ENCODE data around the gene RDH8. TPM values are rescaled to one million over a fixed set of nuclear protein-coding genes. Genes with fewer than 3 reads are reported as not detected.
A peak's percentile ranks its signal among the peaks of the same experiment; 100 is the strongest.
"Not testable (repeated sequence)": the region's sequence is repeated elsewhere in the genome, so short reads cannot be mapped to it uniquely, and the experiment has no call there.

The RDH8 gene
- total RNA-seq, 2 experiments from 2014 or later, result not detected

- no peak overlapping the region for H3K27ac Mint-ChIP-seq
- DNase-seq, result no peak
- H3K9me3 Mint-ChIP-seq, result no peaks in the 10 kb centered on the region
- peaks cover 1% of the 10 kb centered on the region for H3K36me3 Mint-ChIP-seq
- H3K4me1 Mint-ChIP-seq, result peaks cover 9% of the 10 kb centered on the region
- no peak overlapping the region for H3K4me3 Mint-ChIP-seq
- H3K27me3 Mint-ChIP-seq, result peaks cover 64% of the 10 kb centered on the region
Observed at GRCh38 chr19:10011974-10012373, 1.3 kb upstream of the RDH8 start.

- Mint-ChIP-seq H3K4me3 (no peak overlapping the region), H3K4me1 (peaks cover 4% of the 10 kb centered on the region), H3K27me3 (peaks cover 48% of the 10 kb centered on the region), H3K36me3 (no peaks in the 10 kb centered on the region), H3K27ac (no peak overlapping the region), H3K9me3 (no peaks in the 10 kb centered on the region)
- no peak for DNase-seq
Observed at GRCh38 chr19:10013834-10014618, 743 bp downstream of the RDH8 start.

- Mint-ChIP-seq H3K27me3 (peaks cover 22% of the 10 kb centered on the region), H3K36me3 (no peaks in the 10 kb centered on the region), H3K9me3 (no peaks in the 10 kb centered on the region), H3K4me3 (no peak overlapping the region), H3K27ac (no peak overlapping the region), H3K4me1 (no peaks in the 10 kb centered on the region)
- no peak for DNase-seq
Observed at GRCh38 chr19:10018263-10018662, 5.0 kb downstream of the RDH8 start.

- H3K4me3 Mint-ChIP-seq, result no peak overlapping the region
- no peaks in the 10 kb centered on the region for H3K9me3 Mint-ChIP-seq
- H3K4me1 Mint-ChIP-seq, result no peaks in the 10 kb centered on the region
- no peak overlapping the region for H3K27ac Mint-ChIP-seq
- H3K27me3 Mint-ChIP-seq, result peaks cover 17% of the 10 kb centered on the region
- no peaks in the 10 kb centered on the region for H3K36me3 Mint-ChIP-seq
- no peak for DNase-seq
Observed at GRCh38 chr19:10018786-10019185, 5.5 kb downstream of the RDH8 start.

- Mint-ChIP-seq H3K36me3 (no peaks in the 10 kb centered on the region), H3K4me1 (no peaks in the 10 kb centered on the region), H3K27me3 (peaks cover 13% of the 10 kb centered on the region), H3K4me3 (no peak overlapping the region), H3K9me3 (no peaks in the 10 kb centered on the region), H3K27ac (no peak overlapping the region)
- DNase-seq, result no peak
Observed at GRCh38 chr19:10019246-10019645, 6.0 kb downstream of the RDH8 start.

GRCh38 chr19:10020851-10021250, 7.6 kb downstream of the RDH8 start:
- Mint-ChIP-seq H3K27me3 (peaks cover 13% of the 10 kb centered on the region), H3K4me3 (no peak overlapping the region), H3K4me1 (no peaks in the 10 kb centered on the region), H3K27ac (no peak overlapping the region), H3K9me3 (no peaks in the 10 kb centered on the region), H3K36me3 (no peaks in the 10 kb centered on the region)
- DNase-seq, result no peak

- Mint-ChIP-seq H3K9me3 (no peaks in the 10 kb centered on the region), H3K27me3 (peaks cover 18% of the 10 kb centered on the region), H3K4me3 (no peak overlapping the region), H3K4me1 (no peaks in the 10 kb centered on the region), H3K27ac (no peak overlapping the region), H3K36me3 (no peaks in the 10 kb centered on the region)
- DNase-seq, result no peak
Observed at GRCh38 chr19:10021446-10021845, 8.2 kb downstream of the RDH8 start.

- Mint-ChIP-seq H3K27ac (no peak overlapping the region), H3K4me3 (no peak overlapping the region), H3K4me1 (no peaks in the 10 kb centered on the region), H3K36me3 (no peaks in the 10 kb centered on the region), H3K27me3 (peaks cover 20% of the 10 kb centered on the region), H3K9me3 (no peaks in the 10 kb centered on the region)
- no peak for DNase-seq
Observed at GRCh38 chr19:10021863-10022262, 8.6 kb downstream of the RDH8 start.

GRCh38 chr19:10023096-10023495, 9.8 kb downstream of the RDH8 start:
- not testable (repeated sequence) for H3K27ac Mint-ChIP-seq, DNase-seq, H3K36me3 Mint-ChIP-seq, H3K9me3 Mint-ChIP-seq, H3K4me3 Mint-ChIP-seq, H3K4me1 Mint-ChIP-seq
- peaks cover 20% of the 10 kb centered on the region for H3K27me3 Mint-ChIP-seq

GRCh38 chr19:10026744-10027143, 13.5 kb downstream of the RDH8 start:
- H3K27me3 Mint-ChIP-seq, result peaks cover 14% of the 10 kb centered on the region
- H3K27ac Mint-ChIP-seq, result no peak overlapping the region
- no peaks in the 10 kb centered on the region for H3K9me3 Mint-ChIP-seq
- no peak overlapping the region for H3K4me3 Mint-ChIP-seq
- H3K36me3 Mint-ChIP-seq, result no peaks in the 10 kb centered on the region
- DNase-seq, result no peak
- H3K4me1 Mint-ChIP-seq, result peaks cover 2% of the 10 kb centered on the region

GRCh38 chr19:10027158-10027997, 14.1 kb downstream of the RDH8 start:
- H3K27me3 Mint-ChIP-seq, result peaks cover 18% of the 10 kb centered on the region
- no peak overlapping the region for H3K27ac Mint-ChIP-seq
- H3K4me3 Mint-ChIP-seq, result no peak overlapping the region
- H3K4me1 Mint-ChIP-seq, result peaks cover 2% of the 10 kb centered on the region
- H3K36me3 Mint-ChIP-seq, result no peaks in the 10 kb centered on the region
- no peaks in the 10 kb centered on the region for H3K9me3 Mint-ChIP-seq
- DNase-seq, result peak; percentile 80

GRCh38 chr19:10033614-10034013, 20.3 kb downstream of the RDH8 start:
- Mint-ChIP-seq H3K27ac (no peak overlapping the region), H3K27me3 (peaks cover 24% of the 10 kb centered on the region), H3K4me1 (no peaks in the 10 kb centered on the region), H3K9me3 (peaks cover 1% of the 10 kb centered on the region), H3K36me3 (no peaks in the 10 kb centered on the region), H3K4me3 (no peak overlapping the region)
- DNase-seq, result no peak

- no peak overlapping the region for H3K27ac Mint-ChIP-seq
- no peak overlapping the region for H3K4me3 Mint-ChIP-seq
- no peaks in the 10 kb centered on the region for H3K36me3 Mint-ChIP-seq
- H3K27me3 Mint-ChIP-seq, result peaks cover 26% of the 10 kb centered on the region
- no peak for DNase-seq
- no peaks in the 10 kb centered on the region for H3K4me1 Mint-ChIP-seq
- H3K9me3 Mint-ChIP-seq, result peaks cover 3% of the 10 kb centered on the region
Observed at GRCh38 chr19:10036601-10037071, 23.4 kb downstream of the RDH8 start.

GRCh38 chr19:10037367-10037766, 24.1 kb downstream of the RDH8 start:
- no peaks in the 10 kb centered on the region for H3K4me1 Mint-ChIP-seq
- no peak for DNase-seq
- no peak overlapping the region for H3K27ac Mint-ChIP-seq
- H3K27me3 Mint-ChIP-seq, result peaks cover 23% of the 10 kb centered on the region
- H3K36me3 Mint-ChIP-seq, result peaks cover 3% of the 10 kb centered on the region
- peaks cover 8% of the 10 kb centered on the region for H3K9me3 Mint-ChIP-seq
- H3K4me3 Mint-ChIP-seq, result no peak overlapping the region

GRCh38 chr19:10037809-10038208, 24.5 kb downstream of the RDH8 start:
- H3K27ac Mint-ChIP-seq, result no peak overlapping the region
- no peak overlapping the region for H3K4me3 Mint-ChIP-seq
- H3K27me3 Mint-ChIP-seq, result peaks cover 18% of the 10 kb centered on the region
- no peaks in the 10 kb centered on the region for H3K4me1 Mint-ChIP-seq
- H3K36me3 Mint-ChIP-seq, result peaks cover 6% of the 10 kb centered on the region
- no peak for DNase-seq
- H3K9me3 Mint-ChIP-seq, result peaks cover 13% of the 10 kb centered on the region

Measured in activated naive CD8-positive, alpha-beta T cell treated with anti-CD3 and anti-CD28 coated beads for 36 hours (primary cell).